HG03520 (cell line): ENCODE results near the gene HMG20B.

ENCODE experiments used
- ATAC-seq: cut with Tn5 transposase; IDR thresholded peaks from one replicate; pipeline ENCODE4 v1.9.1; 2021; ENCODE audit warnings: mild to moderate bottlenecking, moderate library complexity; ENCODE audit not compliant: unreplicated experiment

HMG20B gene

GRCh38 chr19:3618144-3618810 lies 45.5 kb downstream of the HMG20B start:
- ATAC-seq = no peak

- ATAC-seq = no peak
Measured at GRCh38 chr19:3618811-3619630, 46.3 kb downstream of the HMG20B start.

GRCh38 chr19:3619631-3620012 lies 46.9 kb downstream of the HMG20B start:
- ATAC-seq = no peak

GRCh38 chr19:3620145-3620816 lies 47.5 kb downstream of the HMG20B start:
- no peak for ATAC-seq

- ATAC-seq = no peak
Measured at GRCh38 chr19:3620817-3621547, 48.2 kb downstream of the HMG20B start.

- no peak for ATAC-seq
Measured at GRCh38 chr19:3621689-3622088, 48.9 kb downstream of the HMG20B start.

GRCh38 chr19:3622224-3622623 lies 49.5 kb downstream of the HMG20B start:
- no peak for ATAC-seq

- no peak for ATAC-seq
Measured at GRCh38 chr19:3623716-3624115, 51.0 kb downstream of the HMG20B start.

- no peak for ATAC-seq
Measured at GRCh38 chr19:3625996-3626472, 53.3 kb downstream of the HMG20B start.

- ATAC-seq = peak; percentile 89
Measured at GRCh38 chr19:3626473-3627350, 54.0 kb downstream of the HMG20B start, which contains the start of gene CACTIN. Gene CACTIN, minus strand, starts transcription at chr19:3626790. Its CDS starts 28 bp downstream, at chr19:3626762.

GRCh38 chr19:3627351-3627723 lies 54.6 kb downstream of the HMG20B start:
- no peak for ATAC-seq
